Measurements from ENCODE around the gene GABRB3. TPM values are rescaled to one million over a fixed set of nuclear protein-coding genes. Genes with fewer than 3 reads are reported as not detected.

GABRB3 gene
- total and polyA plus RNA-seq, 2 donors (not counting 3 experiments of a cell fraction or from before 2014, with no cell fraction given), result 0.03 TPM; not detected in 1

DNA sequence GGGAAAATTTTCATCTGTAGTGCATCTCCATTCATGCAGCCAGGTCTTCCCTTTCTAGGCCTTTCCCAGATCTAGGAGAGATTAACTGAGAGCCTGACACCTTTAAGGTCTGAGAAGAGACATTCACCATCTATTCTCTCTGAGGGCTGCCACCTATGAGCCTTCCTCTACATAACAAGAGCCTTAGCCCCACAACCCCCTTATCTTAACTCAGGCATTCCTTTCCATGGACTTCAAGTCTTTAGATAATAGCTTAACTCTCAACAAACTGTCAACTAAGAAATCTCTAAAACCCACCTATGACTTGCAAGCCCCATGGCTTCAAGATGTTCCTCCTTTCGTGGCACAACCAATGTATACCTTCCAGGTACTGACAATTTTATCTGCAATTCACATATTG is 121.0 kb downstream of the GABRB3 start:
- ChIA-PET POLR2A (no interaction called here), CTCF (no interaction called here)
- Histone ChIP-seq H3K4me3 (replicated peaks in 1 of 3; ENCODE audit: insufficient read depth in 1 of 3, low read depth in 1 of 3, low read length in 3 of 3) (no peak overlapping the region), H4K20me1 (replicated peaks; ENCODE audit: control insufficient read depth, extremely low read depth, insufficient read depth, low read length) (no peaks in the 10 kb centered on the region), H3K36me3 (ENCODE audit: control insufficient read depth in 2 of 2, extremely low read depth in 1 of 2, insufficient read depth in 2 of 2, low read length in 2 of 2) (no peaks in the 10 kb centered on the region), H3K27me3 (ENCODE audit: control insufficient read depth in 2 of 2, insufficient read depth in 2 of 2, low read length in 2 of 2) (no peaks in the 10 kb centered on the region), H2AFZ (ENCODE audit: low read depth, low read length) (no peak overlapping the region), H3K27ac (ENCODE audit: insufficient read depth, low read depth, low read length) (no peak overlapping the region), H3K9me1 (replicated peaks; ENCODE audit: control insufficient read depth, extremely low read depth, insufficient read depth, low read length) (no peaks in the 10 kb centered on the region), H3K9ac (replicated peaks; ENCODE audit: extremely low read depth, insufficient read depth, low read length) (no peak overlapping the region), H3K4me2 (ENCODE audit: insufficient read depth, low read length) (no peak overlapping the region), H3K79me2 (ENCODE audit: control insufficient read depth, insufficient read depth, low read length) (no peaks in the 10 kb centered on the region), H3K9me3 (replicated peaks; ENCODE audit: control insufficient read depth, insufficient read depth, low read length) (no peaks in the 10 kb centered on the region), H3K4me1 (ENCODE audit: control insufficient read depth, extremely low read depth, insufficient read depth, low read length) (no peaks in the 10 kb centered on the region)
- no TSS peak for BruUV-seq (replicated peaks)
- intact Hi-C loops (cut with micrococcal nuclease) (no loop called here), dilution Hi-C loops (cut with MboI; ENCODE audit: extremely low pct_ligation_motif_present, low sequenced_read_pairs) (no loop called here)
- DNase-seq (ENCODE audit: low read depth, low spot score) (no peak), FAIRE-seq (no peak)
- TF ChIP-seq, protein P1, sequence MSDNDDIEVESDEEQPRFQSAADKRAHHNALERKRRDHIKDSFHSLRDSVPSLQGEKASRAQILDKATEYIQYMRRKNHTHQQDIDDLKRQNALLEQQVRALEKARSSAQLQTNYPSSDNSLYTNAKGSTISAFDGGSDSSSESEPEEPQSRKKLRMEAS (IDR thresholded peaks at IDR 0.05; ENCODE audit: insufficient read depth, insufficient read length), result no peak
- TF ChIP-seq EZH2 (IDR thresholded peaks at IDR 0.05; ENCODE audit: borderline replicate concordance, low read depth, low read length, severe bottlenecking), result no peak

DNA sequence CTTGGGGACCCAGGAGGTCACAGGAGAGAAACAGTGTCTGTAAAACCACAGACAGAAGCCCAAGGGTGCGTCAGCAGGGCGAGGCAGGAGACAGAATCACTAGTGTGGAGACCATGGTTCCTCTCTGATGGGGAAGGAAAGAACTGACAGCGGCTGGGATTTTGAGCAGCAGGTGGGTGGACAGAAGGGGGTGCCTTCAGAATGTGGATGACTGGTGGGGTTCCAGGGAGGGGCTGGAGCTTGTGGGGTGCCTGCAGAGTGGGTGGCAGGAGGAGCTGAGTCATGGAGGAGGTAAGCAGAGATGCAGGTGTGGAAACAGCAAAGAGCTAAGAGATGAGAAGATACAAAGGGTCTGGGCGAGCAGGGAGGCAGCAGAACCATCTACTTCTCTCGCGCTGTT is 124.2 kb downstream of the GABRB3 start:
- no peak for FAIRE-seq
- Histone ChIP-seq H3K4me1 (ENCODE audit: control insufficient read depth, extremely low read depth, insufficient read depth, low read length) (no peaks in the 10 kb centered on the region), H3K27me3 (ENCODE audit: control insufficient read depth in 2 of 2, insufficient read depth in 2 of 2, low read length in 2 of 2) (no peaks in the 10 kb centered on the region), H3K9me3 (replicated peaks; ENCODE audit: control insufficient read depth, insufficient read depth, low read length) (peaks cover 6% of the 10 kb centered on the region), H4K20me1 (replicated peaks; ENCODE audit: control insufficient read depth, extremely low read depth, insufficient read depth, low read length) (no peaks in the 10 kb centered on the region), H3K9ac (replicated peaks; ENCODE audit: extremely low read depth, insufficient read depth, low read length) (no peak overlapping the region), H3K4me2 (ENCODE audit: insufficient read depth, low read length) (no peak overlapping the region), H3K4me3 (replicated peaks in 1 of 3; ENCODE audit: insufficient read depth in 1 of 3, low read depth in 1 of 3, low read length in 3 of 3) (no peak overlapping the region), H2AFZ (ENCODE audit: low read depth, low read length) (no peak overlapping the region), H3K79me2 (ENCODE audit: control insufficient read depth, insufficient read depth, low read length) (no peaks in the 10 kb centered on the region), H3K36me3 (ENCODE audit: control insufficient read depth in 2 of 2, extremely low read depth in 1 of 2, insufficient read depth in 2 of 2, low read length in 2 of 2) (no peaks in the 10 kb centered on the region), H3K9me1 (replicated peaks; ENCODE audit: control insufficient read depth, extremely low read depth, insufficient read depth, low read length) (no peaks in the 10 kb centered on the region), H3K27ac (ENCODE audit: insufficient read depth, low read depth, low read length) (no peak overlapping the region)
- intact Hi-C loops (cut with micrococcal nuclease) (no loop called here), dilution Hi-C loops (cut with MboI; ENCODE audit: extremely low pct_ligation_motif_present, low sequenced_read_pairs) (no loop called here)
- BruUV-seq (replicated peaks), result no TSS peak
- ChIA-PET CTCF (no interaction called here), POLR2A (no interaction called here)
- DNase-seq (ENCODE audit: low read depth, low spot score), result no peak
- TF ChIP-seq POLR2AphosphoS5 (IDR thresholded peaks at IDR 0.05; ENCODE audit: insufficient read depth, low read depth, low read length), result no peak

Data from endothelial cell of umbilical vein (primary cell).